Aorta (tissue), 5 donors: ENCODE measurements around the gene IGSF3. TPM values are rescaled to one million over a fixed set of nuclear protein-coding genes. Genes with fewer than 3 reads are reported as not detected.
"Not testable (repeated sequence)": the region's sequence is repeated elsewhere in the genome, so short reads cannot be mapped to it uniquely, and the experiment has no call there.

ENCODE experiments used
- ATAC-seq: fragments of 200-7000 bp; cut with Tn5 transposase; one replicate; pipeline ENCODE4 v1.9.1; 2022; ENCODE audit warnings: moderate library complexity; ENCODE audit not compliant: low FRiP score
- DNase-seq, 2 donors: peaks; one replicate each; pipeline ENCODE4 v3.0.0-alpha.2; 2020
- H3K27ac ChIP-seq, 2 donors: one replicate each; pipeline ENCODE4 v1.5.1; 2013; ENCODE audit warnings: low read length in 2 of 2, mild to moderate bottlenecking in 2 of 2, moderate library complexity in 2 of 2, control low read depth in 1 of 2, inconsistent platforms in 1 of 2, low read depth in 1 of 2
- H3K27me3 ChIP-seq, 2 donors: one replicate each; pipeline ENCODE4 v1.6.1; 2013; ENCODE audit warnings: control low read depth in 1 of 2, low read length in 1 of 2, mild to moderate bottlenecking in 1 of 2, moderate library complexity in 1 of 2; ENCODE audit not compliant: insufficient read depth in 2 of 2, control insufficient read depth in 1 of 2
- H3K36me3 ChIP-seq, 2 donors: one replicate each; pipeline ENCODE4 v1.6.1; 2013; ENCODE audit warnings: control low read depth in 1 of 2, low read length in 1 of 2, mild to moderate bottlenecking in 1 of 2; ENCODE audit not compliant: insufficient read depth in 2 of 2, control insufficient read depth in 1 of 2
- H3K4me1 ChIP-seq, 2 donors: one replicate each; pipeline ENCODE4 v1.6.1; 2013; ENCODE audit warnings: low read length in 2 of 2, control low read depth in 1 of 2, mild to moderate bottlenecking in 1 of 2, moderate library complexity in 1 of 2; ENCODE audit not compliant: insufficient read depth in 2 of 2, control insufficient read depth in 1 of 2
- H3K4me3 ChIP-seq, 2 donors: one replicate each; pipeline ENCODE4 v1.5.1; 2013; ENCODE audit warnings: low read length in 2 of 2, control low read depth in 1 of 2, mild to moderate bottlenecking in 1 of 2
- H3K9me3 ChIP-seq: one replicate; pipeline ENCODE4 v1.6.1; 2013; ENCODE audit warnings: mild to moderate bottlenecking, low read length; ENCODE audit not compliant: control insufficient read depth
- WGBS, 2 donors: extraction: QIAGEN DNeasy Blood & Tissue Kit; methylation state at CpG; one replicate each; pipeline ENCODE4 v1.1.7; 2013; 5-methylcytosine and 5-hydroxymethylcytosine counted together
- intact Hi-C, 2 donors: fragments of 100-400 bp; cut with DNase I; formaldehyde crosslinking; loops; one replicate each; pipeline versions ENCODE4 v1.14.2 to v1.15.0; 2022
- polyA plus RNA-seq, 2 donors: library from polyadenylated mRNA; stranded (reverse); fragments of 200-250 nt; gene quantifications; one replicate each; pipeline ENCODE4 v1.2.3, GENCODE V29; 2013
- total RNA-seq, 2 donors: library from RNA; stranded (reverse); fragmentation: NEBNext Ultra II Directional; extraction: Animal tissue kit (Norgen Biotek cat#: 25700); gene quantifications; one replicate each; pipeline ENCODE4 v1.2.1, GENCODE V29; 2021
- donor health status: healthy with polysubstance abuse.
- donor health status: Bipolar disorder and iron deficiency.
- donor health status: DM: no; HTN: no; CAD: no.
- donor health status: DM: no; HTN: no; CAD: no.
- donor health status: DM: yes; HTN: yes; CAD: no.

IGSF3 gene
- total and polyA plus RNA-seq, 4 donors = 0.18 to 5.9 (median 0.93) TPM

DNA sequence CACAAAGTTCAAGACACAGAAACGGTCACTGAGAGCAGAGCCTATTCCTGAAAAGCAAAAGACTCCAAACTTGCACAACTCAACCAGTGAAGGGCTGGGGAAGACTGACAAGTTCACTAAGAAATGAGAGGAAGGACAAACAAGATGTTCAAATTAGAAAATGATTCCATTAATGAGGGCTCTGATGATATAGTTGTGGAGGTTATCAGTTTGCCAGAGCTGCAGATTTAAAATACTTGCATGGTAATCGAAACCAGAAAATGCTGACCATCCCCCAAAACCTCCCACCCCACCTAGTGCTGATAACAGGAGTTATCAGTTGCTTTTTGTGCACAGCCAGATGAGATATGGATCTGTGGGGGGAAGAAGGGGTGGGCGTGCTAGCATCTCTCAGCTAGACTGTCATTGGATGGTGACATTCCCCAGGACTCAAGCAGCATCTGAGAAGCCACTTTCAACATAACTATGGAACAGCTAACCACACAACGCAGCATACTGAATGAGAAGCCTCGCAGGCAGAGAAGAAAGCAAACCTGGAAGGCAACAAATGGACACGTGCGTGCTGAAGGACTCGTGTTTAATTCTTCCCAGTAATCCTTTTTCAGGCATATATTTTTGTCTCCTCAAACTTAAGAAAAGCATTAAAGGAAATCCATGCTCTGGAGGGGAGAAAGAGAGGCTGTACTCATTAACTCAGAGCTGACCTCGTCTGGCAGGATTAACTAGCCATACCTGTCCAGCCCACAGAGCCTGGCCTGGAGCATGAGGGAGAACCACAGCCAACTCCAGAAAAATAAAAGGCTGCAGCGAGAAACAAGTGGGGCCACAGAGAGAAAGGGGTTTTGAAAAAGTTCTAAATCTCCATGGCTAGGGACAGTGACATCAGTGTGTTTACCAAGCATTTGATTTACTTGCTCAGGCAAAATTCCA lies 35.3 kb downstream of the IGSF3 start:
- H3K27me3 ChIP-seq, H3K4me3 ChIP-seq, ATAC-seq, H3K36me3 ChIP-seq, DNase-seq, intact Hi-C loops, H3K27ac ChIP-seq, H3K4me1 ChIP-seq, H3K9me3 ChIP-seq: not testable (repeated sequence)
- 72 to 81% methylated on average over 10 of the region's 10 CpGs for WGBS, 2 donors

DNA sequence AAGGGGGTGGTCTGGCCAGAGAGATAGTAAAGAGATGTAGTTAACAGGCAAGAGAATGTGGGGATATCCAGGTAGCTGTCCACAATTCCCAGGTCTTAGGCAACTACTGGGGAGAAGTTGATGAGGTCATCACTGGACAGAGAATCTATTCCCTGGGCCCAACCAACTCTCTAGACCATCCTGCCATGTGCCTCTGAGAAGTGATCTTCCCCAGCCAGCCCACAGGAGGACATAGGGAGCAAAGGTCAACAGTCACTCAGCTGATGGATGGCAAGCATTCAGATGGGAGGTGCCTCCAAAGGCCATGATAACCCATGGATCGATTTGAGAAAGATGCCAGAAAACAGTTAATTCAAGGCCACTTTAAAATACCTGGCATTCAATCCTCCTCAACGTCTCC lies 36.0 kb downstream of the IGSF3 start:
- intact Hi-C loops, H3K36me3 ChIP-seq, H3K27ac ChIP-seq, ATAC-seq, H3K4me1 ChIP-seq, DNase-seq, H3K4me3 ChIP-seq, H3K9me3 ChIP-seq, H3K27me3 ChIP-seq: not testable (repeated sequence)
- WGBS, 2 donors = 63 to 66% methylated on average over 2 of the region's 2 CpGs

DNA sequence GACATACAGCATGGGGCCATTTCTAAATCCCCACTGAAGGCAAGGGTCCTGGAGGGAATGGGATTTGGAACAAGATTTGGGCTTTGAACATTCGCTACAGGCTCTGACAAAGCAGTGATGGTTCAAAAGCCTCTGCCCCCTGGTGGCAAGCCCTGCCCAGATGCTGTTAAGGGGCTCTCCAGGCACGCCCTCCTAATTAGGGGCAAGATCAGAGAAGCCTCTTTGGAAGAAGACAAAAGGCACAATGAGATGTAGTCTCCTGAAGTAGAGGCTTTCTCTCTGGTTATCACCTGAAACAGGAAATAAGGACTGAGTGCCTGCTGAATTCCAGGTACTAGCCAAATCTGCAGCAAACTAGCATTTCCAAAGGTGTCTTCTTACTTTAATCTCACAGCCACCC lies 37.5 kb downstream of the IGSF3 start:
- ATAC-seq, H3K27me3 ChIP-seq, H3K4me1 ChIP-seq, H3K36me3 ChIP-seq, H3K9me3 ChIP-seq, DNase-seq, H3K4me3 ChIP-seq, H3K27ac ChIP-seq, intact Hi-C loops: not testable (repeated sequence)
- WGBS, 2 donors = 93 to 94% methylated on average over 2 of the region's 2 CpGs

DNA sequence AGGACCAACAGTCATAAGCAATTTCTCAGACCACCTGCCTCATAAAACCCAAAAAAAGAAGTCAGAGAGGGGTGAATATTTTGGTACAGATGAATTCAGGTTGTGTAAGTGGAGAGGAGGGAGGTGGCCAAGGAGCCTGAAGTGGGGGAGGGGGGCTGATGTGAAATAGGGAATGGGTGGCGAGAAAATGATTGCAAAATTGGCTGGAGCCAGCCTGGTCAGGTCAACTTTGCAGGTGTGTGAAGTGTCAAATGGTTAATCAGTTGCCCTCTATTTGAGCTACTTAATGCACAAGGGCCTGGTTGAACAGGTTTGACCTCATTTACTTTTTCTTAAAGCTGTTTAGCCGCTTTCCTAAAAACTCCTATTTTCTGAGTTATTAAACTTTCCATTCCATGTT lies 38.1 kb downstream of the IGSF3 start:
- H3K36me3 ChIP-seq, H3K9me3 ChIP-seq, H3K27ac ChIP-seq, DNase-seq, H3K4me1 ChIP-seq, ATAC-seq, intact Hi-C loops, H3K4me3 ChIP-seq, H3K27me3 ChIP-seq: not testable (repeated sequence)
- WGBS, 2 donors = 96 to 97% methylated on average over 2 of the region's 2 CpGs

DNA sequence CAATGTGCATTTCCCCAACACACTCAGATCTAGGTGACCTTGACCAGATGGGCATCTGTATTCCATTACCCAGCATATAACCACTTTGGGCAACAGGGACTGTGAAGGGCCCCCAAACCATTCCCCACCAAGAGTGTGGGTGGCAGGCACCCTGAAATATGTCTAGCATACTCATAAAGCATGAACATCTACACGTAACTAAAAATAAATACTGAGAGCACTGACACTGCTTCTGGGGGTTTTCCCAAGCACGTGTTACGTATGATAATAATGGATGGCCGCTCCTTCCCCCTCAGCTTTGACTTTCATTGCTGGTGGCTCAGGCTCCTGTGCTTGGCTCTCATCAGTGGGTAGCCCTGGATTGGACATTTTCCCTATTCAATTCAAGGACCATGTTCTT lies 39.1 kb downstream of the IGSF3 start:
- Histone ChIP-seq H3K36me3 (no peaks in the 10 kb centered on the region), H3K27me3 (no peaks in the 10 kb centered on the region), H3K27ac (no peak overlapping the region), H3K4me3 (no peak overlapping the region), H3K9me3 (no peaks in the 10 kb centered on the region), H3K4me1 (no peaks in the 10 kb centered on the region)
- DNase-seq = no peak
- intact Hi-C loops = no loop called here
- 91 to 92% methylated on average over 4 of the region's 4 CpGs for WGBS, 2 donors
- no peak for ATAC-seq

DNA sequence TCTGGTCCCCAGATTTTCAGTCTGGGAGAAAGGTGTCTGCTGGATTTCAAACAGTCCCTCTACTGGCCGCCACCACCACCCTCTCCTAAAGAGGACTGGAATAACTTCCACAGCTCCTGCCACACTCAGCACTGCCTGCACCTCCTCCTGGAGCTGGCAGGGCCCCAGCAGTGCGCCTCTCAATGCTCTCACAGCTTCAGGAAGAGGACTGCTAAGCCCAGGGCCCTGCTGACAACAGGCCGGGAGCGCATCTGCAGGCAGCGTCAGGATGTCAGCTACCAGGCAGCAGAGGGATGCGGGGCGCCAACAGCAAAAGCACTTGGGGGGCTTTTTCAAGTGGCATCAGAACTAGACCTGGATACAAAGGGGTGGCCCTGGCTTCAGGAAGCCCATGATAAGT lies 40.2 kb downstream of the IGSF3 start:
- H3K4me3 ChIP-seq, intact Hi-C loops, H3K36me3 ChIP-seq, ATAC-seq, H3K27me3 ChIP-seq, H3K27ac ChIP-seq, DNase-seq, H3K4me1 ChIP-seq, H3K9me3 ChIP-seq: not testable (repeated sequence)
- WGBS, 2 donors = 87 to 92% methylated on average over 7 of the region's 7 CpGs

DNA sequence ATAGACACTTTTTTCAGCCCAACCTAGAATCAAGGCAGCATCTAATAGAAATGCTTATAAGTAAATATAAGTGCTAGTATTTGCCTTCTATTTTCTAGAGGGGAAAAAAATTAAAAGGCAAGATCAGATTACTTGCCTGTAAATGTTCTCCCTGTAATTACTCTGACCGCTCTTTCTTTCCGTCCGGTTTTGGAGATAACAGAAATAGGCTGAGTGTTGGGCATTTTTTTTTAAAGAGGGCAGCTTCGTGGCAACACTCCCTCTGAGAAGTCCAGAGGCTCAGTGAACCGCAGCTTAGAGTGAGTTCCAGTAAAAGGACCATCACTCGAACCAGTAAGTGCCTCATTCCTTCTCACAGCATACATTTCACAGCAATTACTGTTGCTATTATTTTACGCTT lies 40.6 kb downstream of the IGSF3 start:
- H3K4me1 ChIP-seq, H3K27me3 ChIP-seq, H3K27ac ChIP-seq, H3K36me3 ChIP-seq, H3K9me3 ChIP-seq, intact Hi-C loops, H3K4me3 ChIP-seq, ATAC-seq, DNase-seq: not testable (repeated sequence)
- 30 to 33% methylated on average over 7 of the region's 7 CpGs for whole genome bisulfite sequencing, 2 donors

DNA sequence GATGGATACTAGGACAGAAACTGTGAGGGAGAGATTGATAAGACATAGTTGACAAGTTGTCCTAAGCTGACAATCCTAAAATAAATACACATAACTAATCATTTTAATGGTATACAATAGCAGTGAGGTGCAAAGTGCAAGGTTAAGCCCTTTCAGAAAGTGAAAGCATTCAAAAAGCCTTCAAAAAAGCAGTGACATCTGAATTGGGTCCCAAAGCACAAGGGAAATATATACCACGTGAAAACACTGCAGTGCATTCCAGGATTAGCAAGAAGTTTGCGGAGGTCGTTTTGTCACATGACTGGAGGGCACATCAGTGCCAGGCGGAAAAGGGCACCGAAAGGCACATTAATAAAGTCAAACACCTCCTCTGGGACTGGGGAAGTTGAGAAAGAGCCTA lies 42.4 kb downstream of the IGSF3 start:
- ATAC-seq, H3K4me3 ChIP-seq, intact Hi-C loops, H3K4me1 ChIP-seq, H3K36me3 ChIP-seq, H3K27ac ChIP-seq, H3K27me3 ChIP-seq, DNase-seq, H3K9me3 ChIP-seq: not testable (repeated sequence)
- 82 to 86% methylated on average over 5 of the region's 5 CpGs for WGBS, 2 donors

DNA sequence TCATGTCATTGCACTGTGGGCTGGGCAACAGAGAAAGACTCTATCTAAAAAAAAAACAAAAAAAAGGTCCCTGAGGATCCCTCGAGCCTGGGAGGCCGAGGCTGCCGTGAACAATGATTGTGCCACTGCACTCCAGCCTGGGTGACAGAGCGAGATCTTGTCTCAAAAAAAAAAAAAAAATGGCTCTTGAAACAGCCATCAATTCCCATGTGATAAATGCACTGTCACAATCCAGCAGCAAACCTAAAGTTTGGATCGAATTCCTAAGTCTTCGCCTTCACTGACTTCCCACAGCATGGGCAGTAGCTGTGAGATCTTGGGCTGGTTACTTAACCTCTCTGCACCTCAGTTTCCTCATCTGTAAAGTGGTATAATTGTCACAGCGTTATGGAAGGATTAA lies 43.5 kb downstream of the IGSF3 start:
- H3K27ac ChIP-seq = no peak overlapping the region
- 82 to 88% methylated on average over 7 of the region's 7 CpGs for WGBS, 2 donors
- DNase-seq (no peak), ATAC-seq (no peak)
- H3K4me3 ChIP-seq = no peak overlapping the region
- H3K27me3 ChIP-seq = no peaks in the 10 kb centered on the region
- H3K36me3 ChIP-seq = no peaks in the 10 kb centered on the region
- H3K4me1 ChIP-seq = no peaks in the 10 kb centered on the region
- no peaks in the 10 kb centered on the region for H3K9me3 ChIP-seq
- intact Hi-C loops = no loop called here
